DMS114 treated with DMSO at 0.1 percent for 48 hours (cell line): ENCODE results near the gene CCSER2.

Experiments
- DNase-seq: peaks from one replicate; lab custom pipeline; 2025; ENCODE audit not compliant: unreplicated experiment; lab: John Stamatoyannopoulos, UW

CCSER2 gene

DNA sequence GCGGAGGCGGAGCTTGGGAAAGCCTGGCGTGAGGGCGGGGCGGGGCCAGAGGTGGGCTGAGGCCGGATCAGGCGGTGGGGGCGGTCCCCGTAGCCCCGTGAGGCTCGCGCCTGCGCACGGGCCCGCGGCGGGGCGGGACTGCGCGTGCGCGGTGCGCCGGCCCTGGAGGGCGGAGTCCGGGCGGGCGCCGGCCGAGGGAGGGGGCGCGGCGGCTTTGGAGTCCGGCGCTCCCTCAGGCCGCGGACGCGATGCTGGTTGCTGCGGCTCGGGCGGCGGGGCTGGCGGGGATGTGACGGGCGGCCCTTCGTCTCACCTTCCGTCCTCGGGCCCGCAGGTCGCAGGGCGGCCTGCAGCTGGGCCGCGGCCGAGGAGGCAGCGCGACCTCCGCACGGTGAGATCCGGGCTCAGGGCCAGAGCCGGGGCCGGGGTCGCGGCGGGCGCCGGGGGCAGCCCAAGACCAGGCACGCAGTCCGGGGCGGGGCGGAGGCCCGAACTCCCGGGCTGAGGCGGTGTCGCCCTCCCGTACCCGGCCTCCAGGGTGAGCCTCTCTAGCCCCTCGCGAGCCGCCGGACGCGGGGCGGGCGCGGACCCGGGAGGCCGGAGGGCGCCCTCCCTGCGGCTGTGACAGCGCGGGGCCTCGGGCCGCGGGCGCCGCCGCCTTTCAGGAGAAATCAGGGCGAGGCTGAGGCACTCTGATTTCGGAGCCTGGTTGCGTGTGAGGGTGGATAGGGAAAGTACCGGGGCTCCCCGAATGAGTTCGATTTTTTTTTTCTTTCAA lies at the start of gene CCSER2:
CCSER2 (plus strand) TSS at position 172 of the 778 bp plus-strand sequence. CDS start 42,464 bp downstream, outside the sequence.
- peak; percentile 82 for DNase-seq

DNA sequence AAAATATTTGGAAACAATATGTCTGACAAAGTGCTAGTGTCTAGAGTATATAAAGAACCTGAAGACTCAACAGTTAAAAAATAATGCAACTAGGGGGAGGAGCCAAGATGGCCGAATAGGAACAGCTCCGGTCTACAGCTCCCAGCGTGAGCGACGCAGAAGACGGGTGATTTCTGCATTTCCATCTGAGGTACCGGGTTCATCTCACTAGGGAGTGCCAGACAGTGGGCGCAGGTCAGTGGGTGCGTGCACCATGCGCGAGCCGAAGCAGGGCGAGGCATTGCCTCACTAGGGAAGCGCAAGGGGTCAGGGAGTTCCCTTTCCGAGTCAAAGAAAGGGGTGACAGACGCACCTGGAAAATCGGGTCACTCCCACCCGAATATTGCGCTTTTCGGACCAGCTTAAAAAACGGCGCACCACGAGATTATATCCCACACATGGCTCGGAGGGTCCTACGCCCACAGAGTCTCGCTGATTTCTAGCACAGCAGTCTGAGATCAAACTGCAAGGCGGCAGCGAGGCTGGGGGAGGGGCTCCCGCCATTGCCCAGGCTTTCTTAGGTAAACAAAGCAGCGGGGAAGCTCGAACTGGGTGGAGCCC lies 48.4 kb upstream of the CCSER2 start:
- DNase-seq = peak; percentile 72

DNA sequence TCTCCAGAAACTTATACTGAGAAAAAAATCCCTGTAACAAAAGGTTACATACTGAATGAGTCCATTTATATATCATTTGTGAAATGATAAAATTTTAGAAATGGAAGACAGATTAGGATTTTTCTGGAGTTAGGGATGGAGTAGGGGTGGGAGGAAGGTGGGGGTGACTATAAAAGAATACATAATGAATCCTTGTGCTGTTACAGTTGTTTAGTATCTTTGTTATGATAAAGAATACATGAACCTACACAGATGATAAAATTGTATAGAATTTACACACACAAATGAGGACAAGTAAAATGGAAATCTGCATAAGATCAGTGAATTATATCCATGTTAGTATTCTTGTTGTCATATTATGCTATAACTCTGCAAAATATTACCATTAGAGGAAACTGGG lies 41.7 kb upstream of the CCSER2 start:
- no peak for DNase-seq

GRCh38 chr10:84288151-84288550 lies 40.2 kb upstream of the CCSER2 start:
- no peak for DNase-seq

- DNase-seq = no peak
Measured at GRCh38 chr10:84289521-84290200, 38.7 kb upstream of the CCSER2 start.

- no peak for DNase-seq
Measured at GRCh38 chr10:84290235-84290634, 38.2 kb upstream of the CCSER2 start.

- no peak for DNase-seq
Measured at GRCh38 chr10:84291384-84291783, 37.0 kb upstream of the CCSER2 start.

DNA sequence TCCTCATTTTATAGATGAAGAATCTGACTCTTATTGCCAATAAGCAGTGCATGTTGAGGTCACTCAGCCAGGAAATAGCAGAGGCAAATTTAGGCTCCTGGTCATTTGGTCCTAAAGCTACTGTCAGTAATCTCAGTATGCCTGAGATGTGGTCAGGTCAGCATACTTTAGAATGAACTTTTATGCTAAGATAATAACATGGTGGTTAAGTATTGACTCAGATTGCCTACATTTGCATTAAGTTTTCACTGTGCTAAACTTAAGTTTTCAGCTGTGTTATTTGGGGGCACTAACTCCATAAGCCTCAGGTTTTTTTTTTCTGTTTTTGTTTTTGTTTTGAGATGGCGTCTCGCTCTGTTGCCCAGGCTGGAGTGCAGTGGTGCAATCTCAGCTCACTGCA lies 35.9 kb upstream of the CCSER2 start:
- no peak for DNase-seq

DNA sequence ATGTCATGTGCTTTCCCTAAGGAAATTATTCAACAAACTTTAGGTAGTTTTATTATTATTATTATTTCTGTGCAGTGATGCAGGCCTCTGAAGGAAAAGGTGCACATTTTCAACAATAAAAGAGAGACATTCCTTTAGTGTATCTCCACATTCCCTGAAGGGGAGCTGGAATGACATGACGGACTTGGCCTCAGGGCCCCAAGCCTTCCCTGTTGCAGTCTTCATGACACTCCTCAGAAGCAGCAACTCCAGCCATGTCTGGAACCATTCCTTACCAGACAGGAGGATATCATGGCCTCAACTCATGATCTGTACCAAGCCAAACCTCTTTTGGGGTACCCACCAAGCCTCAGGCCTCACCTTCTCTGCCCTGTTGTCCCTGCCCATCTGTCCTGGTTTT lies 35.2 kb upstream of the CCSER2 start:
- DNase-seq = no peak

DNA sequence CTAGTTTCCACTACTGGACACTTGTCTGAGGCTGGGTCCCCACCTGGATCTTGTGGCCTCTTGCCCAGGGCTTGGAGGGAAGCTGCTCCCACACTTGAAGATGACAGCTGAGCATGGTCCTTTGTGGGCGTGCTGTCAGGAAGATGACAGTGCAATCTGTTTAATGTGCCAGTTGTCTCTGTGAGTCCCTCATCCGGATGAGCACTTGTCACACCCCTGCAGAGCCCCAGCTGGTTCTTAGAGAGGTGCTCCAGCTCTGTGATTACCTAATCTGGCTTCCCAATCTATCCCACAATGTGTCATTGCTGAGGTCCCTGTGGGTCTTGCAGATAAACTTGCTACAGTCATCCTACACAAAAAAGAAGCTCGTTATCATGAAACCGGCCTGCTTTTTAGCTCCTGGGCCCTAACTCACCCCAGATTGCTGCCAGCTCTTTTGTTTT lies 34.8 kb upstream of the CCSER2 start:
- no peak for DNase-seq

DNA sequence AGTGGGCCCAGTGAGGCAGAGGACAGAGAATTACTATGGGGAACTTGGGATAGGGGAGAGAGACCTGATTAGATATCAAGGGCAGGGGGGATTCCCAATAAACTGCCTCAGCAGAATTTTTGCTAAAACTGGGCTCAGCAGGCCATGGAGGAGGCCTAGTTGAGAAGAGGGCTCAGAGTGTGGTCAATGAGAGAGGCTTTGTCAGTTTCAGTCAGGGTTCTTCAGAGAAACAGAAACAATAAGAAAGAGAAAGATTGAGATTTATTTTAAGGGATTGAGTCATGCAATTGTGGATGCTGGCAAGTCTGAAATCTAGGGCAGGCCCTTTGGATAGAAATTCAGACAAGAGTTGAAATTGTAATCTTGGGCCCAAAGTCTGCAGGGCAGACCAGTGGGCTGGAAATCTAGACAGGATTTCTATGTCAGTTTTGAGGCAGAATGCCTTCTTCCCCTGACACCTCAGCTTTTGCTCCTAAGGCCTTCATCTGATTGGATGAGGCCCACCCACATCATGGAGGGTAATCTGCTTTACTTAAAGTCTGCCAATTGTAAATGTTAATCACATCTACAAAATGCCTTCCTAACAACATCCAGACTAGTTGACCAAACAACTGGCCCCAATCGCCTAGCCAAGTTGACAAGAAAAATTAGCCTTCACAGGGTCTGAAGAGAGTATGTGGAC lies 33.5 kb upstream of the CCSER2 start:
- no peak for DNase-seq

DNA sequence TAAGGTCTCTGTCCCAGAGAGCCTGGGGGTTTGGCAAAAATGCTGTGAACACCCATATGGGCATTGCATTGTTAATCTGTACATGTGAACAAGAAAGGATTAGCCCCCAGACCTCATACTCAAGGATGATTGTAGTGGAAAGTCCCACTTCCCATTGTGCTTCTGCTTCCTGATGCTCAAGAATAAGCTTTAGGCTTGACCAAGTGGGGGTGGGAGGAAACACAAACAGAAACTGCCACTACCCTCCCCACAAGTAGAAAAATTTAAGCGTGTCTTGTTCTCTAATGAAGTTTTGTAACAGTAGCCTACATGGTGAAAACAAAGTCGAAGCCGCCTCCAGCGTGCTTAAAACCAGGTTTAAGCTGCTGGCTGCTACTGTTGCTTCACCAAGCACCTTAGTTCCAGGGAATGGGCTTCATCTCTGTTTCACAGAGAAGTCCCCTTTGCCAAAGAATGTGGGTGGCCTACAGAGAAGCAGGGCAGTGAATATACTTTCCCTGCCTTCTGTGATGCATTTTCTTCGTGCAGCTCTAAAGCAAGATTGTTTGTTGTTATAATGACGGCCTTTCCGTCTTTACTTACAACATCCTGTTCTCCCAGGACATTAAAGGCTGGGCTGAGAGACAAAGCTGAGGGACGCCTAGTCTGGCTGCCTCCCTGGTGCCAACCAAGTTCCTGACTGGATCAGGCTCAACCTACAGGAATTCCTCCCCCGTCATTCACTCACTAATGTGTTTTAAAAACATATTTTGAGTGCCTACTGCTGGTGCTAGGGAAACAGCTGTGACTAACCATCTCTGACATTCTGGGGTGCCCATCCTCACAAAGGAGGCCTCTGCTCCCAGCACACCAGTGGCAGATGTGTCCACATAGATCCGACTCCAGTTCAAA lies 32.1 kb upstream of the CCSER2 start:
- DNase-seq = no peak

DNA sequence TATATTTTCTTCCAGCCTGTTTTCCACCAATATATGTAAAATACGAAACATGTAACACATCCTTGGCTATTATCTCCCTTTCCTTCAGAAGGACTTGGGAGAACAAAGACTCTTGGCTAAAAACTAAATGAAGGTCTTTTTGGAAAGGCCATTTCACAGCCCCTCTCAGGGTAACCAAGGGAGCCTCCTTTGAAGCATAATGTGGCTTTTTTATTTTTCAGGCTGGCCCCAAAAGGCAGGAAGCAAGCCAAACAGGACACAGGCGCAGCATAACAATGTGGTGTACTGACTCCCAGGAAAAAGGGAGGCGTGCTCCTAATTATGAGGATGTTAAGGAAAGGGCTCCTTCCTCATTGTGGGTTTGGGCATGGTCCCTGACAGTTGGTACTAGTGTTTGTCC lies 30.3 kb upstream of the CCSER2 start:
- DNase-seq = no peak

GRCh38 chr10:84302223-84302622 lies 26.2 kb upstream of the CCSER2 start:
- no peak for DNase-seq

DNA sequence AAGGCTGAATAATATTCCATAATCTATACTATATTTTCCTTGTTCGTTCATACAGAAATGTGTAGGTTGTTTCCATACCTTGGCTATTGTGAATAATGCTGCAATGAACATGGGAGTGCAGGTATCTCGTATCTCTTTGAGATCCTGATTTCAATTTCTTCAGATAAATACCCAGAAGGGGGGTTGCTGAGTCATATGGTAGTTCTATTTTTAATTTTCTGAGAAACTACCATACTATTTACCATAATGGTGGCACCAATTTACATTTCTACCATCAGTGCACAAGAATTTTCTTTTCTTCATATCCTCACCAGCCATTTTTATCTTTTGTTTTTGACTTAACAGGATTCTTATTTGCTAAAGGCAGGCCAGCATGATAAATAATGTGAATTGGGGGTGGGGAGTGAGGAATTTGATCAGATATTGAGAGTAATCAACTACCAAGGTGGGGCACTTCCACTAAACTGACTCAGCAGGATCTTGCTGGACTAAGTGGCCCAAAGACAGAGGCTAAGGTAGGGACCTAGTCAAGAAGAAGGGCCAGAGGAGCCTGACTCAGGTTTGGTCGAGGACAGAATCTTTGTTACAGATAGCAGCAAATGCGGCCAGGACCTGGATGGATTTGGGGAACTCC lies 21.5 kb upstream of the CCSER2 start:
- no peak for DNase-seq

- DNase-seq = no peak
Measured at GRCh38 chr10:84308021-84308420, 20.4 kb upstream of the CCSER2 start.

GRCh38 chr10:84308481-84309304 lies 19.7 kb upstream of the CCSER2 start:
- no peak for DNase-seq

- no peak for DNase-seq
Measured at GRCh38 chr10:84310470-84310869, 17.9 kb upstream of the CCSER2 start.

- DNase-seq = no peak
Measured at GRCh38 chr10:84311576-84311975, 16.8 kb upstream of the CCSER2 start.
